Loucy (cell line): ENCODE data around the gene TBC1D7.

Experiments
- EZH2phosphoT487 ChIP-seq: fragments of 200-600 bp; IDR thresholded peaks from 2 replicates; pipeline ENCODE4 v1.6.1; 2018; ENCODE audit warnings: antibody characterized with exemption, mild to moderate bottlenecking, moderate library complexity, borderline replicate concordance
- TF ChIP-seq, protein P1 (sequence below): fragments of 200-600 bp; sonication (generic); conservative IDR thresholded peaks from 2 replicates; pipeline ENCODE4 v1.5.1; 2014; ENCODE audit warnings: mild to moderate bottlenecking, antibody characterized with exemption, low read length

DNA sequence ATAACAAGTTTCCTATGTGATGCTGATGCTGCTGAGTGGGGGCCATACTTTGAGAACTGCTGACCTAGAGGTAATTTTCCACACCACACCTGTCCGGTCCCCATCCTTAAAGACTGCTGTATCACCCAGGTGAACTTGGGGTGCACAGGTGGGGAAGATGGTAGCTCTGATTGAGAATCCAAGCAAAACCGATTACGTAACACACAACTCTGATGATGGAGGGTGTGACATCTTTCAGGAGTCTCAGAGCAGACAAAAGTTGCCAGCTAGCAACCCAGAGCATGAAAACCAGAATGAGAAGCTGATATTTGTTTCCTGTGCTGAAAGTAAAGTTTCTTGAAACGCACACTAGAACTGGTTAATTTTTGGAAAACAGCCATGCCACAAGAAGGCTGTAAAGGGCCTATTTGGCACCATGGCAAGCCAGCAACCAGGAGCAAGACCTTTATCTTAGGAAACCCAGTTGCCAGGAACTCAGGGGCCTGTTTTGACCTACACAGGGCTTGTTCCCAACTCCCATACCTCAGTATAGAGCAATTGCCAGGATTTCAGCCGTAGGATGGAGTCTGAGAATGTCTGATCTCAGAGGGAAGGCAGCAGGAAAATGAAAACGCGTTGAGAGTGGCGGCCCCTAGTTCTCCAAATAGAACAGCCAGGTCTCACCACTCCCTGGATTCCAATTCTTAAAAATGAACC, 21.6 kb upstream of the TBC1D7 start:
- TF ChIP-seq, protein P1, sequence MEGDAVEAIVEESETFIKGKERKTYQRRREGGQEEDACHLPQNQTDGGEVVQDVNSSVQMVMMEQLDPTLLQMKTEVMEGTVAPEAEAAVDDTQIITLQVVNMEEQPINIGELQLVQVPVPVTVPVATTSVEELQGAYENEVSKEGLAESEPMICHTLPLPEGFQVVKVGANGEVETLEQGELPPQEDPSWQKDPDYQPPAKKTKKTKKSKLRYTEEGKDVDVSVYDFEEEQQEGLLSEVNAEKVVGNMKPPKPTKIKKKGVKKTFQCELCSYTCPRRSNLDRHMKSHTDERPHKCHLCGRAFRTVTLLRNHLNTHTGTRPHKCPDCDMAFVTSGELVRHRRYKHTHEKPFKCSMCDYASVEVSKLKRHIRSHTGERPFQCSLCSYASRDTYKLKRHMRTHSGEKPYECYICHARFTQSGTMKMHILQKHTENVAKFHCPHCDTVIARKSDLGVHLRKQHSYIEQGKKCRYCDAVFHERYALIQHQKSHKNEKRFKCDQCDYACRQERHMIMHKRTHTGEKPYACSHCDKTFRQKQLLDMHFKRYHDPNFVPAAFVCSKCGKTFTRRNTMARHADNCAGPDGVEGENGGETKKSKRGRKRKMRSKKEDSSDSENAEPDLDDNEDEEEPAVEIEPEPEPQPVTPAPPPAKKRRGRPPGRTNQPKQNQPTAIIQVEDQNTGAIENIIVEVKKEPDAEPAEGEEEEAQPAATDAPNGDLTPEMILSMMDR = no peak
- TF ChIP-seq EZH2phosphoT487 = no peak
